Measurements from ENCODE around the gene TRRAP.

Gene TRRAP

DNA sequence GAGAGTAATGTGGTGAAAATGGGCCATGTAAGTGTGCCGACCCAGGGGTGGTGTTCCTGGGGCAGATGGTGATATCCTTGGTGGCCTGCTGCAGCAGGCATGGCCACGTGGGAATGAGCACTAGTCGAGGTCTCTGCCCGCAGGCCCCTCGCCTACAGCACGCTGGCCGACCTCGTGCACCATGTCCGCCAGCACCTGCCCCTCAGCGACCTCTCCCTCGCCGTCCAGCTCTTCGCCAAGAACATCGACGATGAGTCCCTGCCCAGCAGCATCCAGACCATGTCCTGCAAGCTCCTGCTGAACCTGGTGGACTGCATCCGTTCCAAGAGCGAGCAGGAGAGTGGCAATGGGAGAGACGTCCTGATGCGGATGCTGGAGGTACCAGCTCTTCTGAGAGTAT, 30.3 kb downstream of the TRRAP start:
- Histone ChIP-seq H3K4me3 (ENCODE audit: low read length in 2 of 2) (peak overlapping the region in 1 of 2 donors; percentile 62), H4K8ac (ENCODE audit: low read depth, low read length) (no peak overlapping the region), H2BK12ac (ENCODE audit: low read length) (no peak overlapping the region), H3K36me3 (replicated peaks in 1 of 2; ENCODE audit: control insufficient read depth in 2 of 2, insufficient read depth in 2 of 2, low read length in 2 of 2) (peaks cover 60 to 97% of the 10 kb centered on the region in 2 donors), H3K14ac (ENCODE audit: low read length) (peak overlapping the region; percentile 98), H3K27ac (replicated peaks; ENCODE audit: low read length) (no peak overlapping the region), H3K23ac (ENCODE audit: low read depth, low read length, poor library complexity) (no peak overlapping the region), H2AK5ac (ENCODE audit: low read depth, low read length) (no peak overlapping the region), H3K79me1 (ENCODE audit: low read depth, low read length) (peaks cover 2% of the 10 kb centered on the region), H2BK120ac (ENCODE audit: low read depth, low read length) (no peak overlapping the region), H3K4me2 (ENCODE audit: insufficient read depth, low read length, poor library complexity, severe bottlenecking) (no peak overlapping the region), H3K9ac (ENCODE audit: low read depth, low read length, poor library complexity) (peak overlapping the region; percentile 56), H3K4ac (ENCODE audit: low read length) (no peak overlapping the region), H4K91ac (ENCODE audit: low read depth, low read length, poor library complexity) (no peak overlapping the region), H3K9me3 (replicated peaks in 1 of 2; ENCODE audit: control insufficient read depth in 2 of 2, insufficient read depth in 1 of 2, low read depth in 1 of 2, low read length in 2 of 2) (no peaks in the 10 kb centered on the region), H2AFZ (ENCODE audit: low read length) (no peak overlapping the region), H3K18ac (ENCODE audit: low read length) (no peak overlapping the region), H2BK15ac (ENCODE audit: low read length) (no peak overlapping the region), H2BK5ac (ENCODE audit: low read length) (no peak overlapping the region), H3K27me3 (ENCODE audit: control insufficient read depth in 3 of 3, insufficient read depth in 3 of 3, low read depth in 1 of 3, low read length in 3 of 3) (no peaks in the 10 kb centered on the region), H3K4me1 (ENCODE audit: control insufficient read depth in 2 of 2, insufficient read depth in 1 of 2, low read depth in 1 of 2, low read length in 2 of 2) (no peaks in the 10 kb centered on the region)
- no peak for DNase-seq (ENCODE audit: low spot score)
- no CpG with 5 or more reads among the region's 19 CpGs for WGBS, 2 donors (ENCODE audit: extremely low coverage in 2 of 2, insufficient read length in 2 of 2, insufficient replicate concordance in 1 of 2)

DNA sequence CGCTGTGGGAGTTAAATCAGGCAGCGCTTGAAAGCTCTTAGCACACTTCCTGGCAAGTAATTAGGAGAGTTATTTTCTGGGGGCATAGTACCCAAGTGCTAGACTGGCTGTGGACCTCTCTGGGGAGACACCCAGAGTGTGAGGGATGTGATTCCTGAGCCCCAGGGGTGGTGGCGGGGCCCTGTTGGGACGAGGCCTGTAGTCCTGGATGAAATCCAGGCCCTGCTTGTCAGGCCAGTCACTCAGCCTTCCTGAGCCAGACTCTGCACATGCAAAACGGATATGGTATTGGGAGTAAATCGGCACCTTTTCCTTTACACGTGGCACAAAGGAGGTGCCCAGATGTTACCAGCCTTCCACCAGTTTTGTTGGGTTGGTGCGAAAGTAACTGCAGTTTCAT, 31.2 kb downstream of the TRRAP start:
- no peak overlapping the region for H2BK12ac ChIP-seq (ENCODE audit: low read length)
- no peak overlapping the region for H4K91ac ChIP-seq (ENCODE audit: low read depth, low read length, poor library complexity)
- peaks cover 2% of the 10 kb centered on the region for H3K79me1 ChIP-seq (ENCODE audit: low read depth, low read length)
- H3K36me3 ChIP-seq (replicated peaks in 1 of 2; ENCODE audit: control insufficient read depth in 2 of 2, insufficient read depth in 2 of 2, low read length in 2 of 2) = peaks cover 55 to 99% of the 10 kb centered on the region in 2 donors
- no peak overlapping the region for H3K14ac ChIP-seq (ENCODE audit: low read length)
- no peak overlapping the region for H2BK120ac ChIP-seq (ENCODE audit: low read depth, low read length)
- H4K8ac ChIP-seq (ENCODE audit: low read depth, low read length) = no peak overlapping the region
- H3K4ac ChIP-seq (ENCODE audit: low read length) = no peak overlapping the region
- H3K27ac ChIP-seq (replicated peaks; ENCODE audit: low read length) = no peak overlapping the region
- no peak overlapping the region for H3K18ac ChIP-seq (ENCODE audit: low read length)
- no peak overlapping the region for H2BK15ac ChIP-seq (ENCODE audit: low read length)
- WGBS, 2 donors (ENCODE audit: extremely low coverage in 2 of 2, insufficient read length in 2 of 2, insufficient replicate concordance in 1 of 2) = no CpG with 5 or more reads among the region's 8 CpGs
- H2AK5ac ChIP-seq (ENCODE audit: low read depth, low read length) = no peak overlapping the region
- no peaks in the 10 kb centered on the region for H3K27me3 ChIP-seq (ENCODE audit: control insufficient read depth in 3 of 3, insufficient read depth in 3 of 3, low read depth in 1 of 3, low read length in 3 of 3)
- H3K4me3 ChIP-seq (ENCODE audit: low read length in 2 of 2) = no peak overlapping the region
- no peaks in the 10 kb centered on the region for H3K4me1 ChIP-seq (ENCODE audit: control insufficient read depth in 2 of 2, insufficient read depth in 1 of 2, low read depth in 1 of 2, low read length in 2 of 2)
- no peak overlapping the region for H3K9ac ChIP-seq (ENCODE audit: low read depth, low read length, poor library complexity)
- no peak overlapping the region for H3K23ac ChIP-seq (ENCODE audit: low read depth, low read length, poor library complexity)
- no peak overlapping the region for H2BK5ac ChIP-seq (ENCODE audit: low read length)
- H2AFZ ChIP-seq (ENCODE audit: low read length) = no peak overlapping the region
- no peak for DNase-seq (ENCODE audit: low spot score)
- H3K4me2 ChIP-seq (ENCODE audit: insufficient read depth, low read length, poor library complexity, severe bottlenecking) = no peak overlapping the region
- H3K9me3 ChIP-seq (replicated peaks in 1 of 2; ENCODE audit: control insufficient read depth in 2 of 2, insufficient read depth in 1 of 2, low read depth in 1 of 2, low read length in 2 of 2) = no peaks in the 10 kb centered on the region

DNA sequence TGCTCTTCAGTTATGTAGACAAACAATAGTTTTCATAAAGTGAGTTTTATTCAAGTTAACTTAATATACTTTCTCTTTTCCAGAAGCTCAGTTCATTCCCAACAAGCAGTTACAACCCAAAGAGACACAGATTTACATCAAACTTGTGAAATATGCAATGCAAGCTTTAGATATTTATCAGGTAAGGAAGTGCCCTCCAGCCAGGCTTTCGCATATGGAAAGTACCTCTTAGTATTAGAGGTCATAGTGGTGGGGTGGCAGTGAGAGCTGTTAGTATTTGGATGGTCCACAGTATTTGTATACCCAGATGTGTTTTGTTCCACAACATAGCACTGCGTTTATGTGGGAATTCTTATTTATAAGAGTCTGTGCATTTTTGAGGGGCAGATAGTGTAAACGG, 32.1 kb downstream of the TRRAP start:
- Histone ChIP-seq H3K9me3 (replicated peaks in 1 of 2; ENCODE audit: control insufficient read depth in 2 of 2, insufficient read depth in 1 of 2, low read depth in 1 of 2, low read length in 2 of 2) (no peaks in the 10 kb centered on the region), H3K27me3 (ENCODE audit: control insufficient read depth in 3 of 3, insufficient read depth in 3 of 3, low read depth in 1 of 3, low read length in 3 of 3) (no peaks in the 10 kb centered on the region), H2AFZ (ENCODE audit: low read length) (no peak overlapping the region), H2BK5ac (ENCODE audit: low read length) (no peak overlapping the region), H3K4me2 (ENCODE audit: insufficient read depth, low read length, poor library complexity, severe bottlenecking) (no peak overlapping the region), H3K27ac (replicated peaks; ENCODE audit: low read length) (no peak overlapping the region), H3K23ac (ENCODE audit: low read depth, low read length, poor library complexity) (no peak overlapping the region), H2AK5ac (ENCODE audit: low read depth, low read length) (no peak overlapping the region), H3K14ac (ENCODE audit: low read length) (no peak overlapping the region), H3K36me3 (replicated peaks in 1 of 2; ENCODE audit: control insufficient read depth in 2 of 2, insufficient read depth in 2 of 2, low read length in 2 of 2) (peaks cover 47 to 99% of the 10 kb centered on the region in 2 donors), H2BK15ac (ENCODE audit: low read length) (no peak overlapping the region), H3K4me3 (ENCODE audit: low read length in 2 of 2) (no peak overlapping the region), H2BK12ac (ENCODE audit: low read length) (no peak overlapping the region), H3K4me1 (ENCODE audit: control insufficient read depth in 2 of 2, insufficient read depth in 1 of 2, low read depth in 1 of 2, low read length in 2 of 2) (no peaks in the 10 kb centered on the region), H3K9ac (ENCODE audit: low read depth, low read length, poor library complexity) (no peak overlapping the region), H2BK120ac (ENCODE audit: low read depth, low read length) (no peak overlapping the region), H4K91ac (ENCODE audit: low read depth, low read length, poor library complexity) (no peak overlapping the region), H3K4ac (ENCODE audit: low read length) (no peak overlapping the region), H4K8ac (ENCODE audit: low read depth, low read length) (no peak overlapping the region), H3K79me1 (ENCODE audit: low read depth, low read length) (peaks cover 2% of the 10 kb centered on the region), H3K18ac (ENCODE audit: low read length) (no peak overlapping the region)
- no CpG with 5 or more reads among the region's 3 CpGs for WGBS, 2 donors (ENCODE audit: extremely low coverage in 2 of 2, insufficient read length in 2 of 2, insufficient replicate concordance in 1 of 2)
- DNase-seq (ENCODE audit: low spot score) = no peak

GRCh38 chr7:98911916-98912315, 33.6 kb downstream of the TRRAP start:
- Histone ChIP-seq H3K4me3 (ENCODE audit: low read length in 2 of 2) (no peak overlapping the region), H3K23ac (ENCODE audit: low read depth, low read length, poor library complexity) (no peak overlapping the region), H3K79me1 (ENCODE audit: low read depth, low read length) (peaks cover 2% of the 10 kb centered on the region)

More at GRCh38 chr7:98911916-98912315, 33.6 kb downstream of the TRRAP start:
- Histone ChIP-seq H3K27ac (replicated peaks; ENCODE audit: low read length) (no peak overlapping the region), H3K36me3 (replicated peaks in 1 of 2; ENCODE audit: control insufficient read depth in 2 of 2, insufficient read depth in 2 of 2, low read length in 2 of 2) (peaks cover 50 to 99% of the 10 kb centered on the region in 2 donors), H3K4ac (ENCODE audit: low read length) (no peak overlapping the region), H3K4me2 (ENCODE audit: insufficient read depth, low read length, poor library complexity, severe bottlenecking) (no peak overlapping the region), H2BK120ac (ENCODE audit: low read depth, low read length) (no peak overlapping the region), H4K91ac (ENCODE audit: low read depth, low read length, poor library complexity) (no peak overlapping the region), H2BK12ac (ENCODE audit: low read length) (no peak overlapping the region), H4K8ac (ENCODE audit: low read depth, low read length) (no peak overlapping the region), H2AK5ac (ENCODE audit: low read depth, low read length) (no peak overlapping the region), H3K9me3 (replicated peaks in 1 of 2; ENCODE audit: control insufficient read depth in 2 of 2, insufficient read depth in 1 of 2, low read depth in 1 of 2, low read length in 2 of 2) (no peaks in the 10 kb centered on the region), H3K14ac (ENCODE audit: low read length) (no peak overlapping the region), H2BK15ac (ENCODE audit: low read length) (no peak overlapping the region), H3K4me1 (ENCODE audit: control insufficient read depth in 2 of 2, insufficient read depth in 1 of 2, low read depth in 1 of 2, low read length in 2 of 2) (no peaks in the 10 kb centered on the region), H3K27me3 (ENCODE audit: control insufficient read depth in 3 of 3, insufficient read depth in 3 of 3, low read depth in 1 of 3, low read length in 3 of 3) (no peaks in the 10 kb centered on the region), H3K9ac (ENCODE audit: low read depth, low read length, poor library complexity) (no peak overlapping the region), H2BK5ac (ENCODE audit: low read length) (no peak overlapping the region), H3K18ac (ENCODE audit: low read length) (no peak overlapping the region), H2AFZ (ENCODE audit: low read length) (no peak overlapping the region)
- WGBS, 2 donors (ENCODE audit: extremely low coverage in 2 of 2, insufficient read length in 2 of 2, insufficient replicate concordance in 1 of 2) = no CpG with 5 or more reads among the region's 5 CpGs
- no peak for DNase-seq (ENCODE audit: low spot score)
